ENCODE data around the gene LCOR. TPM values are rescaled to one million over a fixed set of nuclear protein-coding genes. Genes with fewer than 3 reads are reported as not detected.

Gene LCOR
- total and polyA plus RNA-seq, 9 of the 15 experiments (the other 6 are each of a cell fraction or from before 2014, with no cell fraction given) = 3.6 to 25.2 (median 14.4) TPM

DNA sequence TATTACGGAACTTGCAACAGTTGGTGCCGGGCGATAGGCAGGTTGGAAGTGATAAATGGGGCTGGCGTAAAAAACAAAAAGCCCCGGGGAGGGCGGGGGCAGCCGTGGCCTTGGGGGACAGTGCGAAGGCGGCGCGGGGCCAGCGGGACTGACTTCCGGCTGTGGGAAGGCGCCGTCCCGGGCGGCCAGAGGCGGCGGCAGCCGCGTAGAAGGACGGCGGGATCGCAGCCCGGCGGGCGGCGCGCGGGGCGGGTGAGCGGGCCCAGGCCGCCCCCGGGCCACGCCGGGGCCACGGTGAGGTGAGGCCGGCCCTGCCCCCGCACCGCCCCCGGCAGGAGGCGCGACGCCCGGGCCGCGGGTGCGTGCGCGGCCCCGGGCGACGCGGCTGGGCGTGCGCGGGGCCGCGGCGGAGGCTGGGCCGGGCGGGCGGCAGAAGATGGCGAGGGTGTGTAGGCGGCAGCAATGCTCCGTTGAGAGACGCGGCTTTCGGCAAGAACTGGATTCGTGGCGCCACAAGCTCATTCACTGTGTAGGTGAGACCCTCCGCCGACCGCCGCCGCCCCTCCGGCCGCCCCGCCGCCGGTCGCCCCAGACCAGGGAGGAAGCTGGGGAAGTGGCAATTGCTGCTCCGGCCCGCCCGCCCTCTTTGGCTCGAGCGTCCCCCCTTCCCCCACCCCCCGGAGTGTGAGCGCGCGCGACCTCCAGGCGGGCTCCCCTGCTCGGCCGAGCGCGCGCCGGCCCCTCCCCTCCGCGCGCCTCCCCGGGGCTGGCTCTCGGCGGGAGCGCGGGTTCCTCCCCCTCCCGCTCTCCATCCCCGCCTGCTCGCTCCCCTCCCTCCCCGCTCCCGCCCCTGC, at the start of gene LCOR (continued):
- TF ChIP-seq, protein P1, sequence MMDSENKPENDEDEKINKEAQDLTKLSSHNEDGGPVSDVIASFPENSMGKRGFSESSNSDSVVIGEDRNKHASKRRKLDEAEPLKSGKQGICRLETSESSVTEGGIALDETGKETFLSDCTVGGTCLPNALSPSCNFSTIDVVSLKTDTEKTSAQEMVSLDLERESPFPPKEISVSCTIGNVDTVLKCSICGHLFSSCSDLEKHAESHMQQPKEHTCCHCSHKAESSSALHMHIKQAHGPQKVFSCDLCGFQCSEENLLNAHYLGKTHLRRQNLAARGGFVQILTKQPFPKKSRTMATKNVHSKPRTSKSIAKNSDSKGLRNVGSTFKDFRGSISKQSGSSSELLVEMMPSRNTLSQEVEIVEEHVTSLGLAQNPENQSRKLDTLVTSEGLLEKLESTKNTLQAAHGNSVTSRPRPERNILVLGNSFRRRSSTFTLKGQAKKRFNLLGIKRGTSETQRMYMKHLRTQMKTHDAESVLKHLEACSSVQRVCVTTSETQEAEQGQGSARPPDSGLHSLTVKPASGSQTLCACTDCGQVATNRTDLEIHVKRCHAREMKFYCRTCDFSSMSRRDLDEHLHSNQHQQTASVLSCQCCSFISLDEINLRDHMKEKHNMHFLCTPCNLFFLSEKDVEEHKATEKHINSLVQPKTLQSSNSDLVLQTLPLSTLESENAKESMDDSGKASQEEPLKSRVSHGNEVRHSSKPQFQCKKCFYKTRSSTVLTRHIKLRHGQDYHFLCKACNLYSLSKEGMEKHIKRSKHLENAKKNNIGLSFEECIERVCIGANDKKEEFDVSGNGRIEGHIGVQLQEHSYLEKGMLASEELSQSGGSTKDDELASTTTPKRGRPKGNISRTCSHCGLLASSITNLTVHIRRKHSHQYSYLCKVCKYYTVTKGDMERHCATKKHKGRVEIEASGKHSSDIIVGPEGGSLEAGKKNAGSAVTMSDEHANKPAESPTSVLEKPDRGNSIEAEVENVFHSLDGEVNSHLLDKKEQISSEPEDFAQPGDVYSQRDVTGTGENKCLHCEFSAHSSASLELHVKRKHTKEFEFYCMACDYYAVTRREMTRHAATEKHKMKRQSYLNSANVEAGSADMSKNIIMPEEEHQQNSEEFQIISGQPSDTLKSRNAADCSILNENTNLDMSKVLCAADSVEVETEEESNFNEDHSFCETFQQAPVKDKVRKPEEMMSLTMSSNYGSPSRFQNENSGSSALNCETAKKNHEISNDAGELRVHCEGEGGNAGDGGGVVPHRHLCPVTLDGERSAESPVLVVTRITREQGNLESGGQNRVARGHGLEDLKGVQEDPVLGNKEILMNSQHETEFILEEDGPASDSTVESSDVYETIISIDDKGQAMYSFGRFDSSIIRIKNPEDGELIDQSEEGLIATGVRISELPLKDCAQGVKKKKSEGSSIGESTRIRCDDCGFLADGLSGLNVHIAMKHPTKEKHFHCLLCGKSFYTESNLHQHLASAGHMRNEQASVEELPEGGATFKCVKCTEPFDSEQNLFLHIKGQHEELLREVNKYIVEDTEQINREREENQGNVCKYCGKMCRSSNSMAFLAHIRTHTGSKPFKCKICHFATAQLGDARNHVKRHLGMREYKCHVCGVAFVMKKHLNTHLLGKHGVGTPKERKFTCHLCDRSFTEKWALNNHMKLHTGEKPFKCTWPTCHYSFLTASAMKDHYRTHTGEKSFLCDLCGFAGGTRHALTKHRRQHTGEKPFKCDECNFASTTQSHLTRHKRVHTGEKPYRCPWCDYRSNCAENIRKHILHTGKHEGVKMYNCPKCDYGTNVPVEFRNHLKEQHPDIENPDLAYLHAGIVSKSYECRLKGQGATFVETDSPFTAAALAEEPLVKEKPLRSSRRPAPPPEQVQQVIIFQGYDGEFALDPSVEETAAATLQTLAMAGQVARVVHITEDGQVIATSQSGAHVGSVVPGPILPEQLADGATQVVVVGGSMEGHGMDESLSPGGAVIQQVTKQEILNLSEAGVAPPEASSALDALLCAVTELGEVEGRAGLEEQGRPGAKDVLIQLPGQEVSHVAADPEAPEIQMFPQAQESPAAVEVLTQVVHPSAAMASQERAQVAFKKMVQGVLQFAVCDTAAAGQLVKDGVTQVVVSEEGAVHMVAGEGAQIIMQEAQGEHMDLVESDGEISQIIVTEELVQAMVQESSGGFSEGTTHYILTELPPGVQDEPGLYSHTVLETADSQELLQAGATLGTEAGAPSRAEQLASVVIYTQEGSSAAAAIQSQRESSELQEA (IDR thresholded peaks at IDR 0.05; ENCODE audit: low read depth) = no peak
- TF ChIP-seq HDAC2 (IDR thresholded peaks at IDR 0.05) (no peak), RBBP5 (IDR thresholded peaks at IDR 0.05; ENCODE audit: borderline replicate concordance, insufficient read depth, low read length, poor library complexity, severe bottlenecking) (no peak), ELF2 (CRISPR knock-in tag; IDR thresholded peaks at IDR 0.05) (no peak), NCOA4 (IDR thresholded peaks at IDR 0.05; ENCODE audit: partially characterized antibody) (no peak), PHTF2 (CRISPR knock-in tag; IDR thresholded peaks at IDR 0.05) (no peak), TCFL5 (CRISPR knock-in tag; conservative IDR thresholded peaks at IDR 0.05) (no peak), CHD2 (IDR thresholded peaks at IDR 0.05; ENCODE audit: low read depth, low read length) (no peak), DIDO1 (tag; IDR thresholded peaks at IDR 0.05; ENCODE audit: low read depth) (no peak), NFATC3 (IDR thresholded peaks at IDR 0.05) (no peak)
- TF ChIP-seq, protein P2, sequence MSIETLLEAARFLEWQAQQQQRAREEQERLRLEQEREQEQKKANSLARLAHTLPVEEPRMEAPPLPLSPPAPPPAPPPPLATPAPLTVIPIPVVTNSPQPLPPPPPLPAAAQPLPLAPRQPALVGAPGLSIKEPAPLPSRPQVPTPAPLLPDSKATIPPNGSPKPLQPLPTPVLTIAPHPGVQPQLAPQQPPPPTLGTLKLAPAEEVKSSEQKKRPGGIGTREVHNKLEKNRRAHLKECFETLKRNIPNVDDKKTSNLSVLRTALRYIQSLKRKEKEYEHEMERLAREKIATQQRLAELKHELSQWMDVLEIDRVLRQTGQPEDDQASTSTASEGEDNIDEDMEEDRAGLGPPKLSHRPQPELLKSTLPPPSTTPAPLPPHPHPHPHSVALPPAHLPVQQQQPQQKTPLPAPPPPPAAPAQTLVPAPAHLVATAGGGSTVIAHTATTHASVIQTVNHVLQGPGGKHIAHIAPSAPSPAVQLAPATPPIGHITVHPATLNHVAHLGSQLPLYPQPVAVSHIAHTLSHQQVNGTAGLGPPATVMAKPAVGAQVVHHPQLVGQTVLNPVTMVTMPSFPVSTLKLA (conservative IDR thresholded peaks at IDR 0.05) = 0 out of 4 replicates have a peak, but pooled peaks of 1 of the 2 experiments have one; percentile 38
- TF ChIP-seq, protein P3, sequence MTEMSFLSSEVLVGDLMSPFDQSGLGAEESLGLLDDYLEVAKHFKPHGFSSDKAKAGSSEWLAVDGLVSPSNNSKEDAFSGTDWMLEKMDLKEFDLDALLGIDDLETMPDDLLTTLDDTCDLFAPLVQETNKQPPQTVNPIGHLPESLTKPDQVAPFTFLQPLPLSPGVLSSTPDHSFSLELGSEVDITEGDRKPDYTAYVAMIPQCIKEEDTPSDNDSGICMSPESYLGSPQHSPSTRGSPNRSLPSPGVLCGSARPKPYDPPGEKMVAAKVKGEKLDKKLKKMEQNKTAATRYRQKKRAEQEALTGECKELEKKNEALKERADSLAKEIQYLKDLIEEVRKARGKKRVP (CRISPR knock-in tag; IDR thresholded peaks at IDR 0.05) = no peak
- TF ChIP-seq, protein P4, sequence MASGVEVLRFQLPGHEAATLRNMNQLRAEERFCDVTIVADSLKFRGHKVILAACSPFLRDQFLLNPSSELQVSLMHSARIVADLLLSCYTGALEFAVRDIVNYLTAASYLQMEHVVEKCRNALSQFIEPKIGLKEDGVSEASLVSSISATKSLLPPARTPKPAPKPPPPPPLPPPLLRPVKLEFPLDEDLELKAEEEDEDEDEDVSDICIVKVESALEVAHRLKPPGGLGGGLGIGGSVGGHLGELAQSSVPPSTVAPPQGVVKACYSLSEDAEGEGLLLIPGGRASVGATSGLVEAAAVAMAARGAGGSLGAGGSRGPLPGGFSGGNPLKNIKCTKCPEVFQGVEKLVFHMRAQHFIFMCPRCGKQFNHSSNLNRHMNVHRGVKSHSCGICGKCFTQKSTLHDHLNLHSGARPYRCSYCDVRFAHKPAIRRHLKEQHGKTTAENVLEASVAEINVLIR (CRISPR knock-in tag; IDR thresholded peaks at IDR 0.05) = no peak
- TF ChIP-seq, protein P5, sequence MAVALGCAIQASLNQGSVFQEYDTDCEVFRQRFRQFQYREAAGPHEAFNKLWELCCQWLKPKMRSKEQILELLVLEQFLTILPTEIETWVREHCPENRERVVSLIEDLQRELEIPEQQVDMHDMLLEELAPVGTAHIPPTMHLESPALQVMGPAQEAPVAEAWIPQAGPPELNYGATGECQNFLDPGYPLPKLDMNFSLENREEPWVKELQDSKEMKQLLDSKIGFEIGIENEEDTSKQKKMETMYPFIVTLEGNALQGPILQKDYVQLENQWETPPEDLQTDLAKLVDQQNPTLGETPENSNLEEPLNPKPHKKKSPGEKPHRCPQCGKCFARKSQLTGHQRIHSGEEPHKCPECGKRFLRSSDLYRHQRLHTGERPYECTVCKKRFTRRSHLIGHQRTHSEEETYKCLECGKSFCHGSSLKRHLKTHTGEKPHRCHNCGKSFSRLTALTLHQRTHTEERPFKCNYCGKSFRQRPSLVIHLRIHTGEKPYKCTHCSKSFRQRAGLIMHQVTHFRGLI (CRISPR knock-in tag; IDR thresholded peaks at IDR 0.05) = no peak
